Loucy (cell line): Measurements from ENCODE around the gene SLC10A3.

Experiments used
- H2AFZ ChIP-seq: fragments of 200-600 bp; sonication (generic); 2 replicates; pipeline ENCODE4 v1.6.0; 2016; ENCODE audit warnings: antibody characterized with exemption, mild to moderate bottlenecking, low read length, moderate library complexity
- H3F3A ChIP-seq: fragments of 200-600 bp; 2 replicates; pipeline ENCODE4 v1.6.0; 2016; ENCODE audit warnings: antibody characterized with exemption, low read depth, mild to moderate bottlenecking
- H3K27me3 ChIP-seq: fragments of 200-600 bp; sonication (generic); 2 replicates; pipeline ENCODE4 v1.6.1; 2014; ENCODE audit warnings: low read length, mild to moderate bottlenecking; ENCODE audit not compliant: insufficient read depth, poor library complexity, severe bottlenecking
- H3K36me3 ChIP-seq: fragments of 200-600 bp; sonication (generic); 2 replicates; pipeline ENCODE4 v1.6.1; 2016; ENCODE audit warnings: low read length; ENCODE audit not compliant: insufficient read depth
- H3K4me1 ChIP-seq: fragments of 200-600 bp; sonication (generic); 2 replicates; pipeline ENCODE4 v1.5.1; 2014; ENCODE audit warnings: low read length, mild to moderate bottlenecking; ENCODE audit not compliant: insufficient read depth, poor library complexity, severe bottlenecking
- H3K4me2 ChIP-seq: fragments of 200-600 bp; sonication (generic); 2 replicates; pipeline ENCODE4 v1.6.0; 2014; ENCODE audit warnings: antibody characterized with exemption, low read length, low read depth, mild to moderate bottlenecking; ENCODE audit not compliant: poor library complexity, severe bottlenecking
- H3K4me3 ChIP-seq: fragments of 200-600 bp; sonication (generic); 2 replicates; pipeline ENCODE4 v1.5.1; 2014; ENCODE audit warnings: low read length, mild to moderate bottlenecking, mixed read lengths; ENCODE audit not compliant: poor library complexity, severe bottlenecking
- H3K79me2 ChIP-seq: fragments of 200-600 bp; sonication (generic); 2 replicates; pipeline ENCODE4 v1.6.1; 2014; ENCODE audit warnings: low read length; ENCODE audit not compliant: insufficient read depth
- H3K9ac ChIP-seq: fragments of 200-600 bp; sonication (generic); 2 replicates; pipeline ENCODE4 v1.6.0; 2014; ENCODE audit warnings: mild to moderate bottlenecking, low read depth, low read length, moderate library complexity; ENCODE audit not compliant: poor library complexity, severe bottlenecking
- H3K9me2 ChIP-seq: fragments of 200-600 bp; sonication (generic); replicated peaks from 2 replicates; pipeline ENCODE4 v1.6.1; 2016; ENCODE audit warnings: low read depth, low read length, mixed read lengths
- H3K9me3 ChIP-seq: fragments of 200-600 bp; sonication (generic); 2 replicates; pipeline ENCODE4 v1.6.1; 2014; ENCODE audit warnings: mild to moderate bottlenecking, antibody characterized with exemption, low read length, low read depth; ENCODE audit not compliant: insufficient read depth
- H4K20me1 ChIP-seq: fragments of 200-600 bp; sonication (generic); 2 replicates; pipeline ENCODE4 v1.6.0; 2014; ENCODE audit warnings: antibody characterized with exemption, low read length, mild to moderate bottlenecking; ENCODE audit not compliant: insufficient read depth, poor library complexity, severe bottlenecking
- CTCF ChIP-seq: fragments of 200-600 bp; sonication (generic); conservative IDR thresholded peaks from 2 replicates; pipeline ENCODE4 v1.5.1; 2014; ENCODE audit warnings: mild to moderate bottlenecking, antibody characterized with exemption, low read length
- EZH2phosphoT487 ChIP-seq: fragments of 200-600 bp; IDR thresholded peaks from 2 replicates; pipeline ENCODE4 v1.6.1; 2018; ENCODE audit warnings: antibody characterized with exemption, mild to moderate bottlenecking, moderate library complexity, borderline replicate concordance

The SLC10A3 gene

GRCh38 chrX:154516656-154517100, 26.2 kb upstream of the SLC10A3 start:
- no peaks in the 10 kb centered on the region for H4K20me1 ChIP-seq
- H3F3A ChIP-seq = no peaks in the 10 kb centered on the region
- peaks cover 8% of the 10 kb centered on the region; the same call in 1 of the 2 replicates for H3K79me2 ChIP-seq
- H2AFZ ChIP-seq = no peak overlapping the region
- H3K9ac ChIP-seq = peak overlapping the region; percentile 56
- H3K4me3 ChIP-seq = peak overlapping the region; percentile 69
- peak overlapping the region; percentile 74 for H3K4me2 ChIP-seq
- no peaks in the 10 kb centered on the region for H3K9me2 ChIP-seq
- no peaks in the 10 kb centered on the region for H3K36me3 ChIP-seq
- peaks cover 2% of the 10 kb centered on the region for H3K4me1 ChIP-seq
- TF ChIP-seq CTCF (no peak), EZH2phosphoT487 (no peak)
- H3K27me3 ChIP-seq = no peaks in the 10 kb centered on the region
- H3K9me3 ChIP-seq = no peaks in the 10 kb centered on the region

- no peaks in the 10 kb centered on the region for H3F3A ChIP-seq
- H3K4me3 ChIP-seq = peak within 1 kb of the TSS; percentile 89
- peak within 1 kb of the TSS; percentile 87 for H3K4me2 ChIP-seq
- peak within 1 kb of the TSS; percentile 60; the same call in 1 of the 2 replicates for H2AFZ ChIP-seq
- H3K79me2 ChIP-seq = peaks cover 8% of the 10 kb centered on the region; the same call in 1 of the 2 replicates
- peak within 1 kb of the TSS; percentile 92 for H3K9ac ChIP-seq
- H3K4me1 ChIP-seq = peaks cover 7% of the 10 kb centered on the region
- H4K20me1 ChIP-seq = no peaks in the 10 kb centered on the region
- H3K36me3 ChIP-seq = no peaks in the 10 kb centered on the region
- no peaks in the 10 kb centered on the region for H3K27me3 ChIP-seq
- H3K9me2 ChIP-seq = no peaks in the 10 kb centered on the region
- TF ChIP-seq EZH2phosphoT487 (no peak), CTCF (no peak)
- no peaks in the 10 kb centered on the region for H3K9me3 ChIP-seq
Measured at GRCh38 chrX:154515966-154516655, 25.7 kb upstream of the SLC10A3 start, which contains the start of gene FAM3A. TSS of gene FAM3A (minus strand) at chrX:154516232. CDS start at chrX:154515772, 460 bp downstream.

GRCh38 chrX:154515090-154515965, 24.9 kb upstream of the SLC10A3 start:
- Histone ChIP-seq H3K79me2 (peaks cover 8% of the 10 kb centered on the region; the same call in 1 of the 2 replicates), H3K4me2 (peak overlapping the region; percentile 87), H4K20me1 (no peaks in the 10 kb centered on the region), H3K9ac (peak overlapping the region; percentile 92), H3K9me3 (no peaks in the 10 kb centered on the region), H3K4me3 (peak overlapping the region; percentile 89), H3K36me3 (no peaks in the 10 kb centered on the region), H3K4me1 (peaks cover 10% of the 10 kb centered on the region), H2AFZ (peak overlapping the region; percentile 60; the same call in 1 of the 2 replicates), H3K9me2 (no peaks in the 10 kb centered on the region), H3F3A (no peaks in the 10 kb centered on the region), H3K27me3 (no peaks in the 10 kb centered on the region)
- no peak for TF ChIP-seq CTCF
- no peak for TF ChIP-seq EZH2phosphoT487
